IMR-90 (cell line): ENCODE results near the gene ATP23.

ENCODE experiments used
- MAZ ChIP-seq: IDR thresholded peaks from 2 replicates; pipeline ENCODE4 v1.6.1; 2012; ENCODE audit warnings: low read depth, mild to moderate bottlenecking, low read length, improper control_type of control experiment, moderate library complexity, borderline replicate concordance
- RAD21 ChIP-seq: IDR thresholded peaks from 2 replicates; pipeline ENCODE4 v1.6.1; 2012; ENCODE audit warnings: low read length, improper control_type of control experiment
- TF ChIP-seq, protein P1 (sequence below): conservative IDR thresholded peaks from 2 replicates; pipeline ENCODE4 v1.5.1; 2012; ENCODE audit warnings: mild to moderate bottlenecking, low read depth, low read length, improper control_type of control experiment
- TF ChIP-seq, protein P2 (sequence below): fragments of 150-350 bp; IDR thresholded peaks from 2 replicates; pipeline ENCODE4 v1.6.1; 2016; ENCODE audit warnings: low read depth, mild to moderate bottlenecking, low read length, moderate library complexity, borderline replicate concordance

DNA sequence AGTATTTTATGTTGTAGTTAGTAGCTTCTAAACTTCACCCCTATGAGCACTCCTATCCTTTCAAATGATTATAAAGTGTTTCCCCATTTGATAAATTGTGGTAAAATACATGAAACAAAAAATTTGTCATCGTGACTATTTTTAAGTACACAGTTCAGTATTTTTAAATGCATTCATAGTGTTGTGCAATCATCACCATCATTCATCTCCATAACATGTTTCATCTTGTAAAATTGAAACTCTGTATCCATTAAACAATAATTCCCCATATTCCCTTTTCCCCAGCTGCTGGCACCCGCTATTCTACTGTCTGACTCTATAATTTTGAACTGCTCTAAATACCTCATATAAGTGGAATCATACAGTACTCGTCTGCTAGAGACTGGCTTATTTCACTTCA lies 52.5 kb downstream of the ATP23 start:
- TF ChIP-seq, protein P1, sequence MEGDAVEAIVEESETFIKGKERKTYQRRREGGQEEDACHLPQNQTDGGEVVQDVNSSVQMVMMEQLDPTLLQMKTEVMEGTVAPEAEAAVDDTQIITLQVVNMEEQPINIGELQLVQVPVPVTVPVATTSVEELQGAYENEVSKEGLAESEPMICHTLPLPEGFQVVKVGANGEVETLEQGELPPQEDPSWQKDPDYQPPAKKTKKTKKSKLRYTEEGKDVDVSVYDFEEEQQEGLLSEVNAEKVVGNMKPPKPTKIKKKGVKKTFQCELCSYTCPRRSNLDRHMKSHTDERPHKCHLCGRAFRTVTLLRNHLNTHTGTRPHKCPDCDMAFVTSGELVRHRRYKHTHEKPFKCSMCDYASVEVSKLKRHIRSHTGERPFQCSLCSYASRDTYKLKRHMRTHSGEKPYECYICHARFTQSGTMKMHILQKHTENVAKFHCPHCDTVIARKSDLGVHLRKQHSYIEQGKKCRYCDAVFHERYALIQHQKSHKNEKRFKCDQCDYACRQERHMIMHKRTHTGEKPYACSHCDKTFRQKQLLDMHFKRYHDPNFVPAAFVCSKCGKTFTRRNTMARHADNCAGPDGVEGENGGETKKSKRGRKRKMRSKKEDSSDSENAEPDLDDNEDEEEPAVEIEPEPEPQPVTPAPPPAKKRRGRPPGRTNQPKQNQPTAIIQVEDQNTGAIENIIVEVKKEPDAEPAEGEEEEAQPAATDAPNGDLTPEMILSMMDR: no peak
- TF ChIP-seq MAZ: no peak
- no peak for TF ChIP-seq RAD21
- TF ChIP-seq, protein P2, sequence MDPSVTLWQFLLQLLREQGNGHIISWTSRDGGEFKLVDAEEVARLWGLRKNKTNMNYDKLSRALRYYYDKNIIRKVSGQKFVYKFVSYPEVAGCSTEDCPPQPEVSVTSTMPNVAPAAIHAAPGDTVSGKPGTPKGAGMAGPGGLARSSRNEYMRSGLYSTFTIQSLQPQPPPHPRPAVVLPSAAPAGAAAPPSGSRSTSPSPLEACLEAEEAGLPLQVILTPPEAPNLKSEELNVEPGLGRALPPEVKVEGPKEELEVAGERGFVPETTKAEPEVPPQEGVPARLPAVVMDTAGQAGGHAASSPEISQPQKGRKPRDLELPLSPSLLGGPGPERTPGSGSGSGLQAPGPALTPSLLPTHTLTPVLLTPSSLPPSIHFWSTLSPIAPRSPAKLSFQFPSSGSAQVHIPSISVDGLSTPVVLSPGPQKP: no peak
